Measurements from ENCODE around the gene RAB9A.
"Not testable (repeated sequence)": the region's sequence is repeated elsewhere in the genome, so short reads cannot be mapped to it uniquely, and the experiment has no call there.

The RAB9A gene

DNA sequence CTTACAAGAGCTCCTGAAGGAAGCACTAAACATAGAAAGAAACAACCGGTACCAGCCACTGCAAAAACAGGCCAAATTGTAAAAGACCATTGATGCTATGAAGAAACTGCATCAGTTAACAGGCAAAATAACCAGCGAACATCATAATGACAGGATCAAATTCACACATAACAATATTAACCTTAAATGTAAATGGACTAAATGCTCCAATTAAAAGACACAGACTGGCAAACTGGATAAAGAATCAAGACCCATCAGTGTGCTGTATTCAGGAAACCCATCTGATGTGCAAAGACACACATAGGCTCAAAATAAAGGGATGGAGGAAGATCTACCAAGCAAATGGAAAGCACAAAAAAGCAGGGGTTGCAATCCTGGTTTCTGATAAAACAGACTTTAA is 37.7 kb downstream of the RAB9A start:
- WGBS, result 100% methylated on average over 2 of the region's 2 CpGs
- not testable (repeated sequence) for H3K27ac ChIP-seq (ENCODE audit: low read depth, low read length); H3K4me1 ChIP-seq (ENCODE audit: insufficient read depth, low read length); H3K36me3 ChIP-seq (ENCODE audit: insufficient read depth, low read length); H3K27me3 ChIP-seq (ENCODE audit: insufficient read depth, low read length); H3K4me3 ChIP-seq (ENCODE audit: low read length); H3K9ac ChIP-seq (ENCODE audit: low read depth, low read length); H3K9me3 ChIP-seq (ENCODE audit: insufficient read depth, low read depth, low read length)

DNA sequence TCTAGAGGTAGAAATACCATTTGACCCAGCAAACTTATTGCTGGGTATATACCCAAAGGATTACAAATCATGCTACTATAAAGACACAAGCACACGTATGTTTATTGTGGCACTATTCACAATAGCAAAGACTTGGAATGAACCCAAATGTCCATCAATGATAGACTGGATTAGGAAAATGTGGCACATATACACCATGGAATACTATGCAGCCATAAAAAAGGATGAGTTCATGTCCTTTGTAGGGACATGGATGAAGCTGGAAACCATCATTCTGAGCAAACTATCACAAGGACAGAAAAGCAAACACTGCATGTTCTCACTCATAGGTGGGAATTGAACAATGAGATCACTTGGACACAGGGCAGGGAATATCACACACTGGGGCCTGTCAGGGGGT is 41.6 kb downstream of the RAB9A start:
- not testable (repeated sequence) for H3K27me3 ChIP-seq (ENCODE audit: insufficient read depth, low read length); H3K36me3 ChIP-seq (ENCODE audit: insufficient read depth, low read length); H3K27ac ChIP-seq (ENCODE audit: low read depth, low read length); H3K9me3 ChIP-seq (ENCODE audit: insufficient read depth, low read depth, low read length); H3K9ac ChIP-seq (ENCODE audit: low read depth, low read length); H3K4me3 ChIP-seq (ENCODE audit: low read length); H3K4me1 ChIP-seq (ENCODE audit: insufficient read depth, low read length)
- 100% methylated on average over 1 of the region's 1 CpG for WGBS

DNA sequence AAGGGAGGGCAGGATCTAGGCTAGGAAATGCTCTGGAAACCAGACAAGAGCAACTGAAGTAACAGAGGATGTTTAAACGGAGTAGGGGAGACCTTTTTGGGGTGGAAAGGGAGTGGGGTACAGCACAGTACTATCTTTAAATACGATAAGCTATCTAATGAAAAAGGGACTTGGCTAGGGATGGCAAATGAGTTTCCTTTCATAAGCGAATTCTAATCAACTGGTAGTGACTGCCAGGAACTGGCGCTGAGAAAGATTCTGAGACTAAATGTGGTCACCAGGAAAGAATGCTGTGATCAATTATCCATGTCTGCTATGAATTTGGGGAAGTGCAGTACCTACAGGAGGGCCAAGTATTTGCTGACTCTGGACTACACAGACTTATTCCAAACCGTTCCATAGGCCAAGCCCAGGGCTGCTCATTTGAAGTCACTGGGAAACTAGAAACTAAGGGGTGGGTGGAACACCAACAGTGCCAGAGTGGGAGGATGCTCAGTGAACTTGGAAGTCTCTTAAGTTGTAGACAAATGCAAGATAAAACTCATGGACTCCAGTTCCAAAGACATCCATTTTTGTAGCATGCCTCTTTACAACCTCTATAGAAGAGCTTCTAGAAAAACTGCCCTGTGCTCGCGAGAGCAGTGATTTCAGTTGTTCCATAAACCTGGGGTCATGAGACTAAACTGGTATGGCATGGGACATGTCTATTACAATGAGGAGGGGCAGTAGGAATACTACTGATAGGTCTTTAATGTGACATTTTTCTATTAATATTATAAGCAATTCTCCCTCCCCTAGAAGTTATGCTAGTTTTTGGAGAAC is 43.5 kb downstream of the RAB9A start:
- no peak overlapping the region for H3K9ac ChIP-seq (ENCODE audit: low read depth, low read length)
- H3K9me3 ChIP-seq (ENCODE audit: insufficient read depth, low read depth, low read length), result no peaks in the 10 kb centered on the region
- H3K27me3 ChIP-seq (ENCODE audit: insufficient read depth, low read length), result no peaks in the 10 kb centered on the region
- H3K27ac ChIP-seq (ENCODE audit: low read depth, low read length), result no peak overlapping the region
- WGBS, result 96% methylated on average over 7 of the region's 7 CpGs
- H3K4me1 ChIP-seq (ENCODE audit: insufficient read depth, low read length), result peaks cover 4% of the 10 kb centered on the region; the same call in 1 of the 2 replicates
- H3K4me3 ChIP-seq (ENCODE audit: low read length), result no peak overlapping the region
- H3K36me3 ChIP-seq (ENCODE audit: insufficient read depth, low read length), result peaks cover 20% of the 10 kb centered on the region

DNA sequence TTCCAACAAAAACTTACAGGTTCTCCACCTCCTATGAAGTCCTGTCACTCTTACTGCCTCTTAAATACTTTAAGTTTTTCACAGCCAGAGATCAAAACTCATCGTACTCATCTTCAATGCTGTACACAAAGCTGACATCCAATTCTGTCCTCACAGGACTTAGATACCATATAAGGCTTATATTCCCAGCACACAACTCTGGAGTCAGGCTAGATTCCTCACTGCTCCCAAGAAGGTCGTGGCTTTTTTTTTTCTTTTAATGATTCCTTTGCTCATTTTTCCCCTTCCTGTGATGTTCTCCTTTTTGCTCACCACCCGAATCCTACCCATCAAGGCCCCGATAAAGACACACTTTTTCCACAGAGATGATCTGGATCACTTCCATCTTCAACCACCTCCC is 44.6 kb downstream of the RAB9A start:
- Histone ChIP-seq H3K4me3 (ENCODE audit: low read length) (peak overlapping the region; percentile 100), H3K9ac (ENCODE audit: low read depth, low read length) (peak overlapping the region; percentile 98), H3K36me3 (ENCODE audit: insufficient read depth, low read length) (peaks cover 31% of the 10 kb centered on the region), H3K4me1 (ENCODE audit: insufficient read depth, low read length) (peaks cover 4% of the 10 kb centered on the region; the same call in 1 of the 2 replicates), H3K27me3 (ENCODE audit: insufficient read depth, low read length) (no peaks in the 10 kb centered on the region), H3K27ac (ENCODE audit: low read depth, low read length) (no peak overlapping the region), H3K9me3 (ENCODE audit: insufficient read depth, low read depth, low read length) (no peaks in the 10 kb centered on the region)
- 51% methylated on average over 4 of the region's 4 CpGs for WGBS

DNA sequence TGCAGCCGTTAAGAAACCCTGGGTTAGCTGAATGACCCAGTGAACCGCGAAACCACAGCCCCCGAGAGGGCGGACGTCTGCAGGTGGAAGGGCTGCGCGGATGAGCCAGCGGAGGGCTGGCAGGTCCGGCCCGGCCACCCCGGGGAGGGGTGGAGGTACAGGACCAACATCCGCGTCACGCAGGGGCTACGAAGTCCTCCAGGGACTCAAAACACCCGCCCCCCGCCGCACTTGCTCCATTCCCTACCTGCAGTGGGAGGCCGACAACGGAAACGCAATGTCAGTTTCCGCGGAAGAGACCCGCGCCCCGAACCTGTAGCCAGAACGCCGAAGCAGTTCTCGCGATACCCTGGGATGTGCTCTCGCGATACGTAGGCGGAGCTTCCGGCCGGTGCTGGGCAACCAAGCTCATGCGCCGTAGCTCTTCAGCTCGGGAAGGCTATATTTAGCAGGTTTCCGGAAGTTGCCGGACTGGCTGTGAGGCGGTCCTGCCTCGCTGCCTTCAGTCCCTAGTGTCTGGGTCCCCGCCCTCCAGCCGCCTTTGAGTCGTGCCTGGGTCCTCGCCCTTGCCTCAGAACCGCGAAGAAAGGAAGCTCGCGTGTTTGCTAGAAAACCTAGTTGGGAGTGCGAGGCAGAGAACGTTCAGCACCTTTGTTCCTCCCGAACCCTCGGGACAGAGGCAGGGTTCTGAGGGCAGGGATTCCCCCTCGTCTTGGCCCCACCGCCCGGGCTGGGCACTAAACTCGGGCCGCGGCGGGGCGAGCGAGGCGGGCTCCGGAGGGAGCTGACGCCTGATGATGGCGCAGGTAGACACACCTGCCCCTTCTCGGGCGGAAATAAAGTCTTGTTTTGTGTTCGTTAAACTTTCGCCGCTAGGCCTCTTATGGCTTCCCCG is 45.6 kb downstream of the RAB9A start, which contains the start of the genes OFD1 and TRAPPC2:
OFD1 (plus strand) TSS at position 471 of the 895 bp plus-strand sequence; CDS start at position 795, 324 bp downstream.
TRAPPC2 (minus strand) TSS at position 343 of the 895 bp plus-strand sequence. CDS start 14,657 bp downstream, outside the sequence.
- no peaks in the 10 kb centered on the region for H3K9me3 ChIP-seq (ENCODE audit: insufficient read depth, low read depth, low read length)
- under 1% methylated on average over 75 of the region's 75 CpGs for WGBS

DNA sequence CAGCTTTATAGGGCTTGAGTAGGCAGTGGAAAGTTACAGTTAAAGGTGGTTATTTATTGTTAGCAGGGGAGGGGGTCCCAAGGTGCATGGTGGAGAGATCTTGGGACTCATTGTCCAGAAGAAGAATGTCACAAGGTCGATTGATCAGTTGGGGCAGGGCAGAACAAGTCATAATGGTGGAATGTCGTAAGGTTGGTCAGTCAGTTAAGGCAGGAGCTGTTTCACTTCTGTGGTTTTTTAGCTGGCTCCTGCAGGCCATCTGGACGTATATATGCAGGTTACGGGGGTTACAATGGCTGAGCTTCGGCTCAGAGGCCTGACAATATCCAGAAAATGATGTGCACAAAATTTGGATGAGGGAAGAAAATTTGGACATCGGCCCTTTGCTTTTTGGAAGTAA is 52.8 kb downstream of the RAB9A start:
- Histone ChIP-seq H3K4me1 (ENCODE audit: insufficient read depth, low read length) (no peaks in the 10 kb centered on the region), H3K9me3 (ENCODE audit: insufficient read depth, low read depth, low read length) (no peaks in the 10 kb centered on the region), H3K27ac (ENCODE audit: low read depth, low read length) (no peak overlapping the region), H3K4me3 (ENCODE audit: low read length) (no peak overlapping the region), H3K36me3 (ENCODE audit: insufficient read depth, low read length) (peaks cover 75% of the 10 kb centered on the region), H3K27me3 (ENCODE audit: insufficient read depth, low read length) (no peaks in the 10 kb centered on the region), H3K9ac (ENCODE audit: low read depth, low read length) (no peak overlapping the region)
- WGBS, result 86% methylated on average over 6 of the region's 6 CpGs

More for the DNA sequence above, 45.6 kb downstream of the RAB9A start, which contains the start of the genes OFD1 and TRAPPC2:
- Histone ChIP-seq H3K4me3 (ENCODE audit: low read length) (peak within 1 kb of the TSS; percentile 100), H3K27ac (ENCODE audit: low read depth, low read length) (peak within 1 kb of the TSS; percentile 99), H3K27me3 (ENCODE audit: insufficient read depth, low read length) (no peaks in the 10 kb centered on the region), H3K36me3 (ENCODE audit: insufficient read depth, low read length) (peaks cover 39% of the 10 kb centered on the region), H3K9ac (ENCODE audit: low read depth, low read length) (peak within 1 kb of the TSS; percentile 98), H3K4me1 (ENCODE audit: insufficient read depth, low read length) (peaks cover 4% of the 10 kb centered on the region; the same call in 1 of the 2 replicates)

DNA sequence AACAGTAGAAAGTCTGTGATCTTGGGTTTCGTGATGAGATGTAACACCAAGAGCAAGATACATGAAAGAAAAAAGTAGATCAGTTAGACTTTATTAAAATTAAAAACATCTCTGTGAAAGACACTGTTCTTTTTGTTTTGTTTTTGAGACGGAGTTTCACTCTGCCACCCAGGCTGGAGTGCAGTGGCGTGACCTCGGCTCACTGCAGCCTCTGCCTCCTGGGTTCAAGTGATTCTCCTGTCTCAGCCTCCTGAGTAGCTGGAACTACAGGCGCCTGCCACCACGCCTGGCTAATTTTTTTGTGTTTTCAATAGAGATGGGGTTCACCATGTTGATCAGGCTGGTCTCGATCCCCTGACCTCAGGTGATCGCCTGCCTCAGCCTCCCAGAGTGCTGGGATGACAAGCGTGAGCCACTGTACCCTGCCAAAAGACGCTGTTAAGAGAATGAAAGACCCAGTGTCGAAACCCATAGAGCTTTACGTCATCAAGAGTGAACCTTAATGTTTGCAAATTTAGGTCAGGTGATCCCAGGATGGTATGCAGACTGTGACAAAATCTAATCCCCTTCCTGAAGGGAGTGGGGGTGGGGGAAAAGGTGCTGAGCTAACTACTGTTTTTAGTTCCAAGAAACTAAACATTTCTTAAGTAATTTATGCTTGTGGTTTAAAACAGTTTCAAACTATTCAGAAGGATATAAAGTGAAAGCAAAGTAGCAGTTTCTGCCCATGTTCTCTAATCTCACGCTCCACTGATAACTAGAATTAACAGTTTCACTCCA is 53.7 kb downstream of the RAB9A start:
- no peak overlapping the region for H3K27ac ChIP-seq (ENCODE audit: low read depth, low read length)
- H3K27me3 ChIP-seq (ENCODE audit: insufficient read depth, low read length), result no peaks in the 10 kb centered on the region
- H3K36me3 ChIP-seq (ENCODE audit: insufficient read depth, low read length), result peaks cover 74% of the 10 kb centered on the region
- no peak overlapping the region for H3K4me3 ChIP-seq (ENCODE audit: low read length)
- 85% methylated on average over 13 of the region's 13 CpGs for WGBS
- H3K4me1 ChIP-seq (ENCODE audit: insufficient read depth, low read length), result no peaks in the 10 kb centered on the region
- H3K9me3 ChIP-seq (ENCODE audit: insufficient read depth, low read depth, low read length), result no peaks in the 10 kb centered on the region
- no peak overlapping the region for H3K9ac ChIP-seq (ENCODE audit: low read depth, low read length)

DNA sequence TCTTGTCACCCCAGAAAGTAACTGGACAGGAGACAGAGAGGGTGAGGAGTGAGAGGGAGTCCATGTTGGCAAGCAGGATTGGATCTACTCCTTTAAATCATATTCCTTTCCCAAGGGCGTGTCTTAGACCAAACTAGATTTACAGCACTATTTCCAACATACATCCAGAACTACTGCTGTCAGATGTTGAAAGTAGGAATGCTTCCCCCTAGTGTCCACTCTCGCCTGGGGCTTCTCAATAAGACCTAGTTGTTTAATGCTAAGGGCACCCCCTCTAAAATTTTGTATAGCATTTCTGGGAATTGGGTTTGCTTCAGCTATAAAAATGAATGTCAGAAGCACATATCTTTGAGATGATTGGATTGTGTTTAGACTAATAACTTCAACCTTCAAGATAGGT is 58.9 kb downstream of the RAB9A start:
- Histone ChIP-seq H3K9me3 (ENCODE audit: insufficient read depth, low read depth, low read length) (no peaks in the 10 kb centered on the region), H3K4me1 (ENCODE audit: insufficient read depth, low read length) (no peaks in the 10 kb centered on the region), H3K4me3 (ENCODE audit: low read length) (no peak overlapping the region), H3K36me3 (ENCODE audit: insufficient read depth, low read length) (peaks cover 87% of the 10 kb centered on the region), H3K27ac (ENCODE audit: low read depth, low read length) (no peak overlapping the region), H3K27me3 (ENCODE audit: insufficient read depth, low read length) (no peaks in the 10 kb centered on the region), H3K9ac (ENCODE audit: low read depth, low read length) (no peak overlapping the region)
- WGBS, result 95% methylated on average over 2 of the region's 2 CpGs

DNA sequence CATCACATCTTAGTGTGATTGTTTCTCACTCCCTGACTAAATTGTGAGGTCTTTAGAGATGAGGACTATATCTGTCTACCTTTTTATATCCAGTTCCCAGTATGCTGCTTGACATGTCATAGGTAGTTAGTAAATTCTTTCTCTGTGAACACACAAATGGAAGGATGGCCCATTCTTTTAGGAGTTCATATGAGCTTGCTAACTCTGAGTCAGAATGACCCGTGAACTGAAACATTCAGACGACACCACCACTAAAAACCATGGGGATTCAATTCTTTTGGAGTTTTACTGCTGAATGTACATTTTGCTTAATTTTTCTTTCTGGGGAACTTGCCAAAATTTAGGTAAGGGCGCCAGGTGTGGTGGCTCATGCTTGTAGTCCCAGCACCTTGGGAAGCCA is 59.6 kb downstream of the RAB9A start:
- Histone ChIP-seq H3K9ac (ENCODE audit: low read depth, low read length) (no peak overlapping the region), H3K4me1 (ENCODE audit: insufficient read depth, low read length) (no peaks in the 10 kb centered on the region), H3K36me3 (ENCODE audit: insufficient read depth, low read length) (peaks cover 87% of the 10 kb centered on the region), H3K27ac (ENCODE audit: low read depth, low read length) (no peak overlapping the region), H3K4me3 (ENCODE audit: low read length) (no peak overlapping the region), H3K9me3 (ENCODE audit: insufficient read depth, low read depth, low read length) (no peaks in the 10 kb centered on the region), H3K27me3 (ENCODE audit: insufficient read depth, low read length) (no peaks in the 10 kb centered on the region)
- 92% methylated on average over 3 of the region's 3 CpGs for WGBS

DNA sequence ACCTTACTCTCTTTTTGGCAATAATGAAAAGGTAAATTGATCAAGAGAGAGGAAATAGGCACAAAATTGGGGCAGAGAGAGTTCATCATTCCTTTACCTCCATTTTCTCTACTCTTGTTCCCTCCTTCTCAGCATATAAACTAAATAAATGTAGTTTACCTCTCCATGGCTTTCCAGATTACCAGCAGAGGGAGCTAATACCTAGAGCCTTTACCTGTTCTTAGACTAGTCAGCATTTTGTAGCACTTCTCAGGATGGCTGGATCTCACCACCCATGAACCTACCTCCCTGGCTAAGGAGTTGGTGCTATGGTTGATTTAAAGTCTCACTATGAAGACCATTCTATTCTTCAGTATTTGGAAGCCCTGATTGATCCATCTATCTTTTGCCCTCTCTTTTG is 61.3 kb downstream of the RAB9A start:
- no peak overlapping the region for H3K9ac ChIP-seq (ENCODE audit: low read depth, low read length)
- no peaks in the 10 kb centered on the region for H3K4me1 ChIP-seq (ENCODE audit: insufficient read depth, low read length)
- H3K27ac ChIP-seq (ENCODE audit: low read depth, low read length), result no peak overlapping the region
- H3K9me3 ChIP-seq (ENCODE audit: insufficient read depth, low read depth, low read length), result no peaks in the 10 kb centered on the region
- no peak overlapping the region for H3K4me3 ChIP-seq (ENCODE audit: low read length)
- peaks cover 84% of the 10 kb centered on the region for H3K36me3 ChIP-seq (ENCODE audit: insufficient read depth, low read length)
- no peaks in the 10 kb centered on the region for H3K27me3 ChIP-seq (ENCODE audit: insufficient read depth, low read length)
